DMS 273 (cell line): ENCODE results near the gene WFDC11.
"Not testable (repeated sequence)": the region's sequence is repeated elsewhere in the genome, so short reads cannot be mapped to it uniquely, and the experiment has no call there.

Experiments used
- DNase-seq: peaks from one replicate; lab custom pipeline; 2025; ENCODE audit not compliant: unreplicated experiment; lab: John Stamatoyannopoulos, UW

The WFDC11 gene

DNA sequence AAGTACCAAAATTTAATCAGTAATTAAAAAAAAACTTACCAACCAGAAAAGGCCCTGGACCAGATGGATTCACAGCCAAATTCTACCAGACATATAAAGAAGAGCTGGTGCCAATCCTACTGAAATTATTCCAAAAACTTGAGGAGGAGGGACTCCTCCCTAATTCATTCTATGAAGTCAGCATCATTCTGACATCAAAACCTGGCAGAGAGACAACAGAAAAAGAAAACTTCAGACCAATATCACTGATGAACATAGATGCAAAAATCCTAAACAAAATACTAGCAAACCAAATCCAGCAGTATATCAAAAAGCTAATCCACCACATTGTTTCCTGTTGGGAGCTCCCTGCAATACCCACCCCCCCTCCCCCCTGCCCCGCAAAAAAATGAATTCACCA is at the start of gene WFDC11:
TSS of gene WFDC11 (minus strand) at position 101 of the 400 bp plus-strand sequence. CDS start 19,639 bp downstream, outside the sequence.
- no peak for DNase-seq

DNA sequence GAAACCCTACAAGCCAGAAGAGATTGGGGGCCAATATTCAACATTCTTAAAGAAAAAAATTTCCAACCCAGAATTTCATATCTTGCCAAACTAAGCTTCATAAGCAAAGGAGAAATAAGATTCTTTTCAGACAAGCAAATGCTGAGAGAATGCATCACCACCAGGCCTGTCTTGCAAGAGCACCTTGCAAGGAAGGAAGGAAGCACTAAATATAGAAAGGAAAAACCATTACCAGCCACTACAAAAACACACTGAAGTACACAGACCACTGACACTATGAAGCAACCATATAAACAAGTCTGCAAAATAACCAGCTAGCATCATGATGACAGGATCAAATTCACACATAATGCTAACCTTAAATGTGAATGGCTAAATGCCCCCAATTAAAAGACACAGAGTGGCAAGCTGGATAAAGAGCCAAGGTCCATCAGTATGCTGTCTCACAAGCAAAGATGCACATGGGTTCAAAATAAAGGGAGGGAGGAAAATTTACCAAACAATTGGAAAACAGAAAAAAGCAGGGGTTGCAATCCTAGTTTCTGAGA is 46.2 kb upstream of the WFDC11 start:
- not testable (repeated sequence) for DNase-seq

DNA sequence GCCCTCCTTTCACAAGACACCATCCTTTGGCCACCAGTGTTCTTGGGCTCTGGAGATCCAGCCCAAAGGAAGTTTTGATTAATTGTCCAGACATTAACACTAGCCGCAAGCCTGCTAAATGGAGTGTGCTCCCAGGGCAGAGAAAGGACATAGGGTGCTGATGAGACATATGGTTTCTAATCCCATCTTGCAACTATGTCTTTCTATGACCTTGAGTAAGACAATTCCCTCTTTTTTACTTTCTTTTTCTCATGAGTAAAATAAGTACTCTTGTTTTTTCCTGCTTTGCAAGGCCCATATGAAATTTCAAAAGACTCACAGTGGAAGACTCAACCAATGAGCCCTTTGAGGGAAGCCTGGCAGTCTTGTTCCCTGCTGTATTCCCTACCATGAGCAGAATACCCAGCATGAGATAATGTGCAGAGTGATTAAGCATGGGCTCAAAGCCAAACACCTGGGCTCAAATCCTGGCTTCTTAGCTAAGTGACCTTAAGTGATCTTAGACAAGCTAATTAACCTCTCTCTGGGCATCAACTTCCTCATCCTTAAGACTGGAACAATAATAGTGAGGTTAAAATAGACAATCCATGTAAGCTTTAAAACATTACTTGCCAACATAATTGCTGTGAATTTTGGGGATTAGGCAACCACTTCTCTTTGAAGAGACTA is 35.1 kb upstream of the WFDC11 start, which contains the start of gene WFDC10B:
TSS of gene WFDC10B (minus strand) at position 51 of the 669 bp plus-strand sequence. CDS start 19,027 bp downstream, outside the sequence.
- peak; percentile 70 for DNase-seq

DNA sequence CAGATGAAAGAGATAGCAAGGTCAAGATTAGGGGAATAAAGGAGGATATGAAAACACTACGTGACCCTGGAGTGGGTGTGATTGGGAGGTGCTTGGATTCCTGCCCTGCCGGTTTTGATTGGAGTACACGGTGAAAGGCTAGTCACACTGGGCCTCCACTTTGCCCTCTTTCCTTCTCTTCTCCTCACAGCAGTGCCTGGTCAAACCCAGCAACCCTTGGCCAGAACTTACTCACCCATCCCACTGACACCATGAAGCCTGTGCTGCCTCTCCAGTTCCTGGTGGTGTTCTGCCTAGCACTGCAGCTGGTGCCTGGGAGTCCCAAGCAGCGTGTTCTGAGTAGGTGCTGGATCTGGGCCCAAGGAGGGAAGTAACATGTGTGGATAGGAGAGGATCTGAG is 31.8 kb upstream of the WFDC11 start, which contains the start of gene WFDC13:
TSS of gene WFDC13 (plus strand) at position 166 of the 400 bp plus-strand sequence. CDS start at position 252, 86 bp downstream.
- DNase-seq, result peak; percentile 36

DNA sequence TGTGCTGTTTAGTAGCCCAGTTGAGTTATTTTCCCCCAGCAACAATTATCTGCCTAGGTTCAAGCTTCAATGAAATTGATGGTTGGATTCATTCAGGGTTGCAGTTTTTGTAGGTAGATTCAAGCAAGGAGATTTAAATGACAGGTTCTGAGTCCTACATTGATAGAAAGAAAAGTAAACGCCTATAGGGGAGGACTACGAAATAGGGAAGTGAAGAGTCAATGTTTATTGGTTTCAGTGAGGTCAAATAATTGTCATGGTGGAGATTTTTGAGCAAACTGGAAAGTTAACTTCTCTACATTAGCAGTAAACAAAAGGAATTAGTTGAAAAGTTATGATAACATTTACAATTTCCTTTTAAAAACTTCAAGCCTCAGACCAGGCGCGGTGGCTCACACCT is 31.1 kb upstream of the WFDC11 start:
- DNase-seq, result no peak

DNA sequence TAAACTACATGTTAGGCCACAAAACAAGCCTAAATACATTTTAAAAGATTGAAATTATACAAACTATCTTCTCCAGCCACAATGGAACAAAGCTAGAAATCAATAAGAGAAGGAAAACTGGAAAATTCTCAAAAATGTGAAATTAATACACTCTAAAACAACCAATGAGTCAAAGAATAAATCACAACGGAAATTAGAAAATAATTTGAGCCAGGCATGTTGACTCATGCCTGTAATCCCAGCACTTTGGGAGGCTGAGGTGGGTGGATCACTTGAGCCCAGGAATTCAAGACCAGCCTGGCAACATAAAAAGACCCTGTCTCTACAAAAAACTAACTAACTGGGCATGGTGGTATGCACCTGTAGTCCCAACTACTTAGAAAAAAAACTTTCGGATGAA is 25.5 kb upstream of the WFDC11 start:
- DNase-seq, result no peak

DNA sequence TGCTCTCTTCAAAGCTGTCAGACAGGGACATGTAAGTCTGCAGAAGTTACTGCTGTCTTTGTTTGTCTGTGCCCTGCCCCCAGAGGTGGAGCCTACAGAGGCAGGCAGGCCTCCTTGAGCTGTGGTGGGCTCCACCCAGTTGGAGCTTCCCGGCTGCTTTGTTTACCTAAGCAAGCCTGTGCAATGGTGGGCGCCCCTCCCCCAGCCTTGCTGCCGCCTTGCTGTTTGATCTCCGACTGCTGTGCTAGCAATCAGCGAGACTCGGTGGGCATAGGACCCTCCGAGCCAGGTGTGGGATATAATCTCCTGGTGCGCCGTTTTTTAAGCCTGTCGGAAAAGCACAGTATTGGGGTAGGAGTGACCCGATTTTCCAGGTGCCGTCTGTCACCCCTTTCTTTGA is 23.3 kb upstream of the WFDC11 start:
- DNase-seq, result not testable (repeated sequence)

DNA sequence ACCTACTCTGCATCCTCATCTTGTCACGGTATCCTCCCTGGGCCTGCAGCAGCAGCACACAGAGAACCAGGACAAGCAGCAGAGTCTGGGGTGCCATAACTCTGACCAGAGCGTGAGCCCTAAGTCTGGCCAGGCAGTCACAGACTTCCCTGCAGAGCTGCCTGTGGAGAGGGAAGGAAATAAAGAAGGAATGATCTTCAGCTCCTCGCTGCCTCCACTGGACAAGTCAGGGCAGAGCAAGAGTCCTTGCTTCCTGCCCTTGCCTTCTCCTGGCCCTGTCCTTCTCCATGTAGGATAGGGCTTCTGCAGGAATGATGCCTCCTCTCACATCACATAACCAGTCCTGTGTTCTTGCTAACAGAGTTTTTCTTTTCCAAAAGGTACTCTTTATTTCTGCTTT is 15.9 kb upstream of the WFDC11 start:
- DNase-seq, result peak; percentile 32

DNA sequence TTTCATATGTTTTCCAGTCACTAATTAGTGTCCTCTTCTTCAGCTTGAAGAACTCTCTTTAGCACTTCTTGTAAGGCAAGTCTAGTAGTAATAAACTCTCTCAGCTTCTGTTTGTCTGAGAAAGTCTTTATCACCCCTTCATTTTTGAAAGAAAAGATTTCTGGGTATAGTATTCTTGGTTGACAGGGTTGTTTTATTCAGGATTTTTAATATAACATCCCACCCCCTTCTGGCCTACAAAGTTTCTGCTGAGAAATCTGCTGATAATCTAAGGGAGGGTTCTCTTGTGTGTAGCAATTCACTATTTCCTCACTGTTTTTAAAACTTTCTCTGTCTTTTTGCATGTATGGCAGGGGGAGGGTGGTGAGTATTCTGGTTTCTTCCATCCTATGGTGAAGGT is 9.6 kb upstream of the WFDC11 start:
- DNase-seq, result no peak

DNA sequence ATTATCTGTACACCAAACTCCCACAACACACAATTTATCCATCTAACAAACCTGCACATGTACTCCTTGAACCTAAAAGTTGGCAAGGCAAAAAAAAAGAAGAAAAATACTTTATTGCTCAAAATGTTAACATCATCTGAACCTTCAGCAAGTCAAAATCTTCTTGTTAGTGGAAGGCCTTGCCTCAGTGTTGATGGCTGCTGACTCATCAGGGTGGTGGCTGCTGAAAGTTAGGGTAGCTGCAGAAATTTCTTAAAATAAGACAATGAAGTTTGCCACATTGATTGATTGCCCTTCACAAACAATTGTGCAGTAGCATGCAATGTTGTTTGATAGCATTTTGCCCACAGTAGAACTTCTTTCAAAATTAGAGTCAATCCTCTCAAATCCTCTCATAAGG is 2.7 kb upstream of the WFDC11 start:
- DNase-seq, result no peak

DNA sequence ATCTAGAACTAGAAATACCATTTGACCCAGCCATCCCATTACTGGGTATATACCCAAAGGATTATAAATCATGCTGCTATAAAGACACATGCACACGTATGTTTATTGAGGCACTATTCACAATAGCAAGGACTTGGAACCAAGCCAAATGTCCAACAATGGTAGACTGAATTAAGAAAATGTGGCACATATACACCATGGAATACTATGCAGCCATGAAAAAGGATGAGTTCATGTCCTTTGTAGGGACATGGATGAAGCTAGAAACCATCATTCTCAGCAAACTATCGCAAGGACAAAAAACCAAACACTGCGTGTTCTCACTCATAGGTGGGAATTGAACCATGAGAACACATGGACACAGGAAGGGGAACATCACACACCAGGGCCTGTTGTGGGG is 13.0 kb downstream of the WFDC11 start:
- DNase-seq, result not testable (repeated sequence)

DNA sequence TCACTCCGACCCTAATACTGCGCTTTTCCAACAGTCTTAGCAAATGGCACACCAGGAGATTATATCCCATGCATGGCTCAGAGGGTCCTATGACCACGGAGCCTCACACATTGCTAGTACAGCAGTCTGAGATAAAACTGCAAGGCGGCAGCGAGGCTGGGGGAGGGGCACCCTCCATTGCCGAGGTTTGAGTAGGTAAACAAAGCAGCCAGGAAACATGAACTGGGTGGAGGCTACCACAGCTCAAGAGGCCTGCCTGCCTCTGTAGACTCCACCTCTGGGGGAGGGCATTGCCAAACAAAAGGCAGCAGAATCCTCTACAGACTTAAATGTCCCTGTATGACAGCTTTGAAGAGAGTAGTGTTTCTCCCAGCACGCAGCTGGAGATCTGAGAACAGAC is 18.3 kb downstream of the WFDC11 start:
- DNase-seq, result not testable (repeated sequence)

DNA sequence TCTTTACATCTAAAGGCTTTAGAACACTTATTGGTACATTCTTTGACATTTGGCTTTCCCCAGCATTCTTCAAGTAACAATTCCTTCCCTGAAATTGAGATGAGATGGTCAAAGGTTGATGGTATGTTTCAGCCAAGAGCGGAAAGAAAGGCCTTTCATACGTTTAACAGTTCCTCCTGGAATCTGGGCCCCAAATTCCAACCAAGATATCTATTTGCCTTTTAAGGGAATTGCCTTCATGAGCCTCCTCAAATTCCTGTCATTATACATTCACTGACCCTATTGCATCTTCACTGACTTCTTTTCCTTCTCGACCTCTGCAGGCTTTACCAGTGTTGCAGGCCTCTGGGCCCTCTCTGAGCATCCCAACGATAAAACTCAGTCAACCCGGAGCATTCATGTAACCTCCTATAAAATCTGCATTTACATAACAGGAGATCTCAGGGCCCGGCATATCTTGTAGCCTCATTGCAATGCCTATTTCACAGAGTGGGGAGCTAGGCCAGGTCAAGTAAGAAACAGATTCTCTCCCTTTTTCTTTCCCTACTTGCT is 20.7 kb downstream of the WFDC11 start:
- DNase-seq, result no peak

DNA sequence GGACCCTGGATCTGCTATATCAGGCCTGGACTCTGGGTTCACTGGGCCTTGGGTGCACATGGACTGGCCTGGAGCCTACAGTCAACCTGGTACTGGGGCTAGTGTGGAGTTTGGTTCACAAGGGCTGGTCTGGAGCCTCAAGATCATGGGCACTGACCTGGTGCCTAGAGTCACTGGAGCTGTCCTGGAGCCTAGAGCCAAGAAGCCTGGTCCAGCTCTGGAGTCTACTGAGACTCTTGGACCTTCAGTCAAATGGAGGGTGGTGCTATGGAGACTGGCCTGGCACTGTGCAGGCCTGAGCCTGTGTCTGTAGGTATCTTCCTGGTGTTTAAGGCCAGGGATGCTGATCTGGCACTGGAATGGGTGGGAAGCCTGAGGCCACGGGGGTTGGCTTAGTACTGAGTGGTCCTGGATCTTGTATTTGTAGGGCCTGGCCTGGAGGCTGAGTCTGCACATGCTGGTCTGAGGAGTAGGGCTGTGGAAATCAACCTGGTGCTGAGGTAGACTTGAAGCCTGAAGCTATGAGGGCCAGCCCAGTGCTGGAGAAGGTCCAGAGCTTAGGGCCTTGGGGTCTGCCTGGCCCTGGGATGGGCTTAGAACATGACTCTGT is 22.5 kb downstream of the WFDC11 start:
- DNase-seq, result no peak

DNA sequence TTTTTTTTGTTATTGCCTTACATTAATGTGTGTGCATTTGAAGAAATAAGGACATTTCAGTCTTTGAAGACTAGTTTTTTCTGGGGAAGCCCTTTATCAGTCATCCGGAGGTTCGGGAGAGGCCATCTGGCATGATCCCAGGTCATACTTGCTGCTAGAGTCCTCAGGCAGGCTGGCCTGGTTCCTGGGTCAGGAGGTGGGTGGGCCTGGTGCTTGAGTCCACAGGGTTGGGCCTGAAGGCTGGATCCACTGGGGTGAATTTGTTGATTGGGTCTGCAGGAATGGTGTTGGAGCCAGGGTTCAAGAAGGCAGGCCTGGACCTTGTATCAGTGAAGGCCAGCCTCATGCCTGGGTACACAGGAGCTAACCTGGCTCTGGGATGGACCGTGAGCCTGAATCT is 23.2 kb downstream of the WFDC11 start:
- DNase-seq, result no peak

DNA sequence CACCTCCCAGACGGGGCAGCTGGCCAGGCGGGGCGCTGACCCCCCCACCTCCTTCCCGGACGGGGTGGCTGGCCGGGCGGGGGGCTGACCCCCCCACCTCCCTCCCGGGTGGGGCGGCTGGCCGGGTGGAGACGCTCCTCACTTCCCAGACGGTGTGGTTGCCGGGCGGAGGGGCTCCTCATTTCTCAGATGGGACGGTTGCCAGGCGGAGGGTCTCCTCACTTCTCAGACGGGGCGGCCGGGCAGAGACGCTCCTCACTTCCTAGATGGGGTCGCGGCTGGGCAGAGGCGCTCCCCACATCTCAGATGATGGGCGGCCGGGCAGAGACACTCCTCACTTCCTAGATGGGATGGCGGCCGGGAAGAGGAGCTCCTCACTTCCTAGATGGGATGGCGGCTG is 24.2 kb downstream of the WFDC11 start:
- DNase-seq, result not testable (repeated sequence)

DNA sequence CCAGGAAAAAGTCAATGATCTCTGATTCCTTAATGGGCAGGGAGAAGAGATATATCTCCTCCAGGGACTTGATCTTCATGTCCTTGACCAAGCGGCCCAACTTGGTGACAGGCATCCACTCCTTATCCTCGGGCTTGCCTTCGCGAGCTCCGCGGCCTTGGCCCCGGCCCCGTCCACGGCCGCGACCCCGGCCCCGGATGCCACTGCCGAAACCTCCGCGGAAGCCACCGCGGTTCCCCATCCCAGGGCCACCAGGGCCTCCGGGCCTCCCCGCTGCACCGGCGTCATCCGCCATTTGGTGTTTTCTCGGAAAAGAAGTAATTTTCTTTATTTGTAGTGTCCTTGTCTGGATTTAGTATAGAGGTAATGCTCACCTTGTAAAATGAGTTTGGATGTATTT is 29.0 kb downstream of the WFDC11 start:
- DNase-seq, result not testable (repeated sequence)

DNA sequence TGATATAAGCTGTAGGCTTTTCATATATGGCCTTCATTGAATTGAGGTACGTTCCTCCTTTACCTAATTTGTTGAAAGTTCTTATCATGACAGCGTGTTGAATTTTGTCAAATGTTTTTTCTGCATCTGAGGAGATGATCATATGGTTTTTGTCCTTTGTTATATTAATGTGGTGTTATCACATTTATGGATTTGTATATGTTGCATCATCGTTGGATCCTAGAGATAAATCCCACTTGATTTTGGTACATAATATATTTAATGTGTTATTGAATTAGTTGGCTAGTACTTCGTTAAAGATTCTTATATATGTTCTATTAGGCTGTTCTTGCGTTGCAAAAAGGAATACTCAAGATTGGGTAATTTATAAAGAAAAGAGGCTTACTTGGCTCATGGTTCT is 30.4 kb downstream of the WFDC11 start:
- no peak for DNase-seq

DNA sequence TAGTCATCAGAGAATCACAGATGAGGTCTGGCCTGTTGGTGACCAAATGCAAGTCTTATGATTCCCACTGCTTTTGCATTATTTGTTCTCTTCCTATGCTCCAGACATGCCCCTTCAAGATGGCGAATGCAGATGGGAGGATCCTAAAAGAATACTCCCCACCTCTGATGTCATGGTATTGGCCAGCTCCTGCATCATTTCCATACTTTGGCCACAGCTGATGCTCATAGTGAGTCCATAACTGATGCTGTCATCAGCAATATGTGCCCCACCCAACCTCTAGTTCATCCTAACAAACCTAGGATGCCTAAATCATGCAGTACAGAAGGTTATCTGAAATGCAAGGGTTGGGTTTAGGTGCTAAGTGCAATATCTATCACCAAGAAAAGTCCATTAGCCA is 33.5 kb downstream of the WFDC11 start:
- DNase-seq, result no peak

DNA sequence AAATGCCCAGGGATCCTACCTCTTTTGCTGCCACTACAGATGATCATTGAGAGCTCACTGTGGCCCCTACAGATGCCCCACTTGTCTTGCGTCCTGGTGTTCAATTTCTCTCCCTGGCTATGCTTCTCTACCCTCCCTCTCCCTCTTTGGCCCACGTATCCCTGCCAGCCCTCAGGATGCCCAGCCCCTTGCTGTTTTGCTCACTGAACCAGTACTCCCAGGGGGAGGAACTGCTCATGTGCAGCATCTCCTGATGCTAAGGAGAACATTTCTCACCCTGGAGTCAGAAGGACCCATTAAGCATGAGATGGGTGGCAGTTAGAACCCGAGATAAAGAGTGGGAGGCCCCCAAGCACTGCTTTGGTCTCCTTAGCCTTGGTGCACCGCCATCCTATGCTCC is 38.9 kb downstream of the WFDC11 start, which contains the start of gene WFDC9:
TSS of gene WFDC9 (minus strand) at position 101 of the 400 bp plus-strand sequence. CDS start 21,103 bp downstream, outside the sequence.
- no peak for DNase-seq

DNA sequence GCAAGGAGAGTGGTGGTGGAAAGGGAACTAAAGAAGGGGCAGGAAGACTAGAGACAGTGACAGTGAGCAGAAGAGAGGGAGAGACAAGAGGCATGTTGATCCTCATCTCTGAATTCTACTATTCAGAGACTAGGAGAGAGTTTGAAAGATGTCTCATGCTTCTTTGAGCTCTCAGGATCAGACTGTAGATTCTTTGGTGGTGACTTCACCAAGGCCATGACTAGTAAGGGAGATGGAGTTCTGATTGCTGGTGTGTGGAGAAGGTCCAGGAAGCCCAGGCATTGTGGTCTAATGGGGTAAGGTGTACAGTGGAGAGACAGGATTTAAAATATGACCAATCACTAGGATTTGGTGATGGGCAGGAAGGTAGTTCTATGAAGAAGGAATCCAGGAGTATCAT is 39.7 kb downstream of the WFDC11 start:
- no peak for DNase-seq
